ENCODE data around the gene PID1.

Gene PID1

GRCh38 chr2:229218329-229218921 lies 52.7 kb downstream of the PID1 start:
- Histone ChIP-seq H3K36me3 (ENCODE audit: control insufficient read depth, insufficient read depth, low read length) (no peaks in the 10 kb centered on the region), H3K9ac (ENCODE audit: low read length) (no peak overlapping the region), H3K4me1 (ENCODE audit: control insufficient read depth, insufficient read depth, low read length) (no peaks in the 10 kb centered on the region), H3K9me3 (ENCODE audit: control insufficient read depth, insufficient read depth, low read depth, low read length) (no peaks in the 10 kb centered on the region), H3K4me3 (ENCODE audit: low read depth, low read length) (no peak overlapping the region), H3K27ac (ENCODE audit: low read depth, low read length) (no peak overlapping the region), H3K27me3 (ENCODE audit: control insufficient read depth, insufficient read depth, low read length) (no peaks in the 10 kb centered on the region)

- Histone ChIP-seq H3K27me3 (ENCODE audit: control insufficient read depth, insufficient read depth, low read length) (no peaks in the 10 kb centered on the region), H3K9me3 (ENCODE audit: control insufficient read depth, insufficient read depth, low read depth, low read length) (peaks cover 2% of the 10 kb centered on the region; the same call in 1 of the 2 replicates)
Measured at GRCh38 chr2:229212241-229212640, 58.8 kb downstream of the PID1 start.

GRCh38 chr2:229210641-229211040 lies 60.4 kb downstream of the PID1 start:
- Histone ChIP-seq H3K27ac (ENCODE audit: low read depth, low read length) (no peak overlapping the region), H3K36me3 (ENCODE audit: control insufficient read depth, insufficient read depth, low read length) (no peaks in the 10 kb centered on the region), H3K4me1 (ENCODE audit: control insufficient read depth, insufficient read depth, low read length) (no peaks in the 10 kb centered on the region), H3K4me3 (ENCODE audit: low read depth, low read length) (no peak overlapping the region), H3K27me3 (ENCODE audit: control insufficient read depth, insufficient read depth, low read length) (no peaks in the 10 kb centered on the region), H3K9me3 (ENCODE audit: control insufficient read depth, insufficient read depth, low read depth, low read length) (peaks cover 2% of the 10 kb centered on the region; the same call in 1 of the 2 replicates), H3K9ac (ENCODE audit: low read length) (no peak overlapping the region)

More at GRCh38 chr2:229212241-229212640, 58.8 kb downstream of the PID1 start:
- Histone ChIP-seq H3K4me3 (ENCODE audit: low read depth, low read length) (no peak overlapping the region), H3K9ac (ENCODE audit: low read length) (no peak overlapping the region), H3K4me1 (ENCODE audit: control insufficient read depth, insufficient read depth, low read length) (no peaks in the 10 kb centered on the region), H3K36me3 (ENCODE audit: control insufficient read depth, insufficient read depth, low read length) (no peaks in the 10 kb centered on the region), H3K27ac (ENCODE audit: low read depth, low read length) (no peak overlapping the region)

GRCh38 chr2:229206548-229206947 lies 64.5 kb downstream of the PID1 start:
- no peaks in the 10 kb centered on the region for H3K27me3 ChIP-seq (ENCODE audit: control insufficient read depth, insufficient read depth, low read length)
- H3K27ac ChIP-seq (ENCODE audit: low read depth, low read length): no peak overlapping the region
- no peak overlapping the region for H3K4me3 ChIP-seq (ENCODE audit: low read depth, low read length)
- H3K4me1 ChIP-seq (ENCODE audit: control insufficient read depth, insufficient read depth, low read length): no peaks in the 10 kb centered on the region
- H3K9me3 ChIP-seq (ENCODE audit: control insufficient read depth, insufficient read depth, low read depth, low read length): peaks cover 2% of the 10 kb centered on the region; the same call in 1 of the 2 replicates
- H3K36me3 ChIP-seq (ENCODE audit: control insufficient read depth, insufficient read depth, low read length): no peaks in the 10 kb centered on the region
- H3K9ac ChIP-seq (ENCODE audit: low read length): no peak overlapping the region

- Histone ChIP-seq H3K36me3 (ENCODE audit: control insufficient read depth, insufficient read depth, low read length) (no peaks in the 10 kb centered on the region), H3K27me3 (ENCODE audit: control insufficient read depth, insufficient read depth, low read length) (no peaks in the 10 kb centered on the region), H3K27ac (ENCODE audit: low read depth, low read length) (no peak overlapping the region), H3K9ac (ENCODE audit: low read length) (no peak overlapping the region), H3K4me3 (ENCODE audit: low read depth, low read length) (no peak overlapping the region), H3K9me3 (ENCODE audit: control insufficient read depth, insufficient read depth, low read depth, low read length) (peaks cover 2% of the 10 kb centered on the region; the same call in 1 of the 2 replicates), H3K4me1 (ENCODE audit: control insufficient read depth, insufficient read depth, low read length) (no peaks in the 10 kb centered on the region)
Measured at GRCh38 chr2:229205704-229206103, 65.4 kb downstream of the PID1 start.

GRCh38 chr2:229202646-229203045 lies 68.4 kb downstream of the PID1 start:
- Histone ChIP-seq H3K4me1 (ENCODE audit: control insufficient read depth, insufficient read depth, low read length) (no peaks in the 10 kb centered on the region), H3K9ac (ENCODE audit: low read length) (no peak overlapping the region), H3K9me3 (ENCODE audit: control insufficient read depth, insufficient read depth, low read depth, low read length) (no peaks in the 10 kb centered on the region), H3K36me3 (ENCODE audit: control insufficient read depth, insufficient read depth, low read length) (no peaks in the 10 kb centered on the region), H3K27ac (ENCODE audit: low read depth, low read length) (no peak overlapping the region), H3K4me3 (ENCODE audit: low read depth, low read length) (no peak overlapping the region), H3K27me3 (ENCODE audit: control insufficient read depth, insufficient read depth, low read length) (no peaks in the 10 kb centered on the region; the same call in 1 of the 2 replicates)

- H3K27ac ChIP-seq (ENCODE audit: low read depth, low read length): no peak overlapping the region
- no peaks in the 10 kb centered on the region; the same call in 1 of the 2 replicates for H3K27me3 ChIP-seq (ENCODE audit: control insufficient read depth, insufficient read depth, low read length)
- no peaks in the 10 kb centered on the region for H3K4me1 ChIP-seq (ENCODE audit: control insufficient read depth, insufficient read depth, low read length)
- H3K4me3 ChIP-seq (ENCODE audit: low read depth, low read length): no peak overlapping the region
- H3K9me3 ChIP-seq (ENCODE audit: control insufficient read depth, insufficient read depth, low read depth, low read length): no peaks in the 10 kb centered on the region
- no peaks in the 10 kb centered on the region for H3K36me3 ChIP-seq (ENCODE audit: control insufficient read depth, insufficient read depth, low read length)
- H3K9ac ChIP-seq (ENCODE audit: low read length): no peak overlapping the region
Measured at GRCh38 chr2:229201521-229201920, 69.6 kb downstream of the PID1 start.

- Histone ChIP-seq H3K4me3 (ENCODE audit: low read depth, low read length) (no peak overlapping the region), H3K9ac (ENCODE audit: low read length) (no peak overlapping the region), H3K27me3 (ENCODE audit: control insufficient read depth, insufficient read depth, low read length) (no peaks in the 10 kb centered on the region; the same call in 1 of the 2 replicates), H3K9me3 (ENCODE audit: control insufficient read depth, insufficient read depth, low read depth, low read length) (no peaks in the 10 kb centered on the region), H3K36me3 (ENCODE audit: control insufficient read depth, insufficient read depth, low read length) (no peaks in the 10 kb centered on the region), H3K27ac (ENCODE audit: low read depth, low read length) (no peak overlapping the region), H3K4me1 (ENCODE audit: control insufficient read depth, insufficient read depth, low read length) (no peaks in the 10 kb centered on the region)
Measured at GRCh38 chr2:229199267-229199666, 71.8 kb downstream of the PID1 start.

- Histone ChIP-seq H3K27ac (ENCODE audit: low read depth, low read length) (no peak overlapping the region), H3K4me3 (ENCODE audit: low read depth, low read length) (no peak overlapping the region), H3K27me3 (ENCODE audit: control insufficient read depth, insufficient read depth, low read length) (no peaks in the 10 kb centered on the region; the same call in 1 of the 2 replicates), H3K4me1 (ENCODE audit: control insufficient read depth, insufficient read depth, low read length) (no peaks in the 10 kb centered on the region), H3K36me3 (ENCODE audit: control insufficient read depth, insufficient read depth, low read length) (no peaks in the 10 kb centered on the region), H3K9ac (ENCODE audit: low read length) (no peak overlapping the region), H3K9me3 (ENCODE audit: control insufficient read depth, insufficient read depth, low read depth, low read length) (no peaks in the 10 kb centered on the region)
Measured at GRCh38 chr2:229196448-229196847, 74.6 kb downstream of the PID1 start.

GRCh38 chr2:229195346-229195947 lies 75.6 kb downstream of the PID1 start:
- no peak overlapping the region for H3K9ac ChIP-seq (ENCODE audit: low read length)
- no peak overlapping the region for H3K27ac ChIP-seq (ENCODE audit: low read depth, low read length)
- H3K4me1 ChIP-seq (ENCODE audit: control insufficient read depth, insufficient read depth, low read length): no peaks in the 10 kb centered on the region
- H3K4me3 ChIP-seq (ENCODE audit: low read depth, low read length): no peak overlapping the region
- no peaks in the 10 kb centered on the region; the same call in 1 of the 2 replicates for H3K27me3 ChIP-seq (ENCODE audit: control insufficient read depth, insufficient read depth, low read length)
- no peaks in the 10 kb centered on the region for H3K36me3 ChIP-seq (ENCODE audit: control insufficient read depth, insufficient read depth, low read length)
- H3K9me3 ChIP-seq (ENCODE audit: control insufficient read depth, insufficient read depth, low read depth, low read length): no peaks in the 10 kb centered on the region

GRCh38 chr2:229193281-229193680 lies 77.8 kb downstream of the PID1 start:
- Histone ChIP-seq H3K36me3 (ENCODE audit: control insufficient read depth, insufficient read depth, low read length) (no peaks in the 10 kb centered on the region), H3K9ac (ENCODE audit: low read length) (no peak overlapping the region), H3K9me3 (ENCODE audit: control insufficient read depth, insufficient read depth, low read depth, low read length) (no peaks in the 10 kb centered on the region), H3K27me3 (ENCODE audit: control insufficient read depth, insufficient read depth, low read length) (no peaks in the 10 kb centered on the region; the same call in 1 of the 2 replicates), H3K27ac (ENCODE audit: low read depth, low read length) (no peak overlapping the region), H3K4me3 (ENCODE audit: low read depth, low read length) (no peak overlapping the region), H3K4me1 (ENCODE audit: control insufficient read depth, insufficient read depth, low read length) (no peaks in the 10 kb centered on the region)
